GM12891 (cell line): ENCODE measurements around the gene CDC20B.
"Not testable (repeated sequence)": the region's sequence is repeated elsewhere in the genome, so short reads cannot be mapped to it uniquely, and the experiment has no call there.

Experiments used
- DNase-seq: peaks from one replicate; pipeline ENCODE4 v3.0.0; 2011; ENCODE audit warnings: low spot score; ENCODE audit not compliant: insufficient read length
- FAIRE-seq: peaks from 2 replicates; lab custom pipeline; 2011; peaks lifted over from hg19 to GRCh38; lab: Jason Lieb, UNC
- PAX5 ChIP-seq: IDR thresholded peaks from 2 replicates; pipeline ENCODE4 v1.6.1; 2011; ENCODE audit warnings: low read length, moderate library complexity, mild to moderate bottlenecking; ENCODE audit not compliant: insufficient read depth, severe bottlenecking
- POLR2A ChIP-seq: IDR thresholded peaks from 2 replicates; pipeline ENCODE4 v1.6.1; 2011; ENCODE audit warnings: low read depth, low read length, control low read depth
- POLR2AphosphoS5 ChIP-seq: IDR thresholded peaks from 2 replicates; pipeline ENCODE4 v1.6.1; 2011; ENCODE audit warnings: low read depth, low read length, control low read depth
- POU2F2 ChIP-seq: IDR thresholded peaks from 2 replicates; pipeline ENCODE4 v1.6.1; 2011; ENCODE audit warnings: low read depth, mild to moderate bottlenecking, control low read depth, low read length, moderate library complexity
- SPI1 ChIP-seq: IDR thresholded peaks from 2 replicates; pipeline ENCODE4 v1.6.1; 2011; ENCODE audit warnings: low read depth, low read length, control low read depth
- TAF1 ChIP-seq: IDR thresholded peaks from 2 replicates; pipeline ENCODE4 v1.6.1; 2011; ENCODE audit warnings: low read depth, low read length, control low read depth

CDC20B gene

DNA sequence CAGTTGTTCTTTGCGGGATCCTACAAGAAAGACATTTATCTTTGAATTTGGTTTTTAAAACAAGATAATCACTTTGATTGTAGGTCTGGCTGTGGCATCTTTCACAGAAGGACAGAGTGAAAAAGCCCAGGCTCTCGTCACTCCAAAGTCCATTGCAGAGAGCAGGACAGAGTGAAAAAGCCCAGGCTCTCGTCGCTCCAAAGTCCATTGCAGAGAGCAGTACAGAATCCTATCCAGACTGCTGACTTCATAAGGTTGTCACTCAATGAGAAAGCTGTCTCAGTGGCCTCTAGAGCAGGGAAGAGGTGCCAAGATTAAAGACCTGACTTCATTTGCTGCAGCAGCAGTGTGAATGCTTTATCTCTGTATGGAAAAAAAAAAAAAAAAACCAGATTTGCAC, 29.4 kb downstream of the CDC20B start:
- DNase-seq, result no peak
- TF ChIP-seq POU2F2, result no peak
- no peak for TF ChIP-seq TAF1
- TF ChIP-seq PAX5, result no peak
- TF ChIP-seq POLR2AphosphoS5, result no peak
- no peak for TF ChIP-seq SPI1
- TF ChIP-seq POLR2A, result no peak
- FAIRE-seq, result no peak

DNA sequence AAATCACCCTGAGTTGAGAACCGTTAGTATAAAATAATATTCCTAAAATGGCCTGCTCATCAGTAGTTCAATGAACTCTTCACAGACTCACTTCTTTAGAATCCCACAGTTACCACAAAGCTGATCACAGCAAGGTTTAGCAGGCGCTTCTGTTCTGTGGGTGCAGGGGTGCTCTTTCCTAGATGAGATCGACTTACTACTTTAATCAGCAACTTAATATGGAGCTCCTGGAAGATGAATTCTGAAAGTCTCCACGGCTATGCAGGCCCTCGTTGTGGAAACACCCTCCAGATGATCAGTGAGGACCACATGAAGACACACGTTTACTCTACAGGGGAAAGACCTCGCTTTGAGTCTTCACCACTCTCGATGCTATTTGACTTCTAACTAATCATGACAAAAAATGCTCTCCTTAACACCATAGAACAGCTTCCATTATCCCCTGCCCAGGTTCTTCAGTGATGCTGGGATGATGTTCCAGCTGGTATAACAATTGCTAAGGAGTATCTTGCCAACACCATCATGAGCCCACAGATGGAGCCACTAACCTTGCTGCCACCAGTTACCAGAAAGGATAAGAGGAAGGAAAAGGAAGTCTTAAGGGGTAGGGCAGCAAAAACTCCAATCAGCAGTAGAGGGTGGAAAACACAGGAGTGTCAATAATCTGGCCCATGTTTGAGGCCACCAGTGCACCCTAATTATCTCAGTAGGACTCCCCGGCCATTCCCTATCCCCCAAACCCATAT, 30.9 kb downstream of the CDC20B start:
- FAIRE-seq, result no peak
- TF ChIP-seq POU2F2 (no peak), POLR2AphosphoS5 (no peak), PAX5 (no peak), TAF1 (no peak), SPI1 (no peak), POLR2A (no peak)
- DNase-seq, result no peak

DNA sequence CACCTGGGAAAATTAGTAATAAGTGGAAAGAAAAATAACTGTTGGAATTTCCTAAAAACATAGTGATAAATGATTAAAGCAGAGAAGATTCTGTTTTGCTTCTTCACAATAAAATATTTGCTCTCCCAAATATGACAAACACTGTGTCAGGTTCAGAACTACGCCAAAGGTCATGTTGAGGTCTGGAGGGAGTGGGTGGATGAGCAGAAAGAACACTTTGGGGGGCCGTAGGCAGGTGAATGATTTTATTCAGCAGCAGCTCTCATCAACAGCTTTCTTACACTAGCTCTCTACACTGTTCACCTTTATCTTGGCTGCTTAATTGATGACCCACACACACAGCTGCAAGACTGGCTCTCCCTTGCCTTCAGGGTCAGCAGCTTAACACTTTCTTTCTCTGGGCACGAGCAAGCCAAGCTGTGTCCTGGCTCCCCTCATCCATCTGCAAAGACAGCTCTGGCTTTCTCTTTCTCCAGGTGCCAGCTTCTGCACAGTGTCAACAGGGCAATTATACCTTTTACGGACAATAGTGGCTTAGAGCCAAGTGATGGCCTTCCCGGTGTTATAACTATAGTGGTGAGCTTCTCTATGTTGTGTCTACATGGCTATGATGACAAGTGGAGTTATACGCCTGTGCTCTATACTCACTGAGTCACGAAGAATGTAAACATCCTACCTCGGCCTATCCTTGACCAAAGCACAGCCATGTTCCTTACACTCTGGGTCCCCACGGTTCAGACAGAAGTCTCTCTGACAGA, 31.9 kb downstream of the CDC20B start:
- FAIRE-seq (no peak), DNase-seq (no peak)
- no peak for TF ChIP-seq POLR2A
- TF ChIP-seq SPI1, result no peak
- no peak for TF ChIP-seq POU2F2
- no peak for TF ChIP-seq PAX5
- TF ChIP-seq TAF1, result no peak
- TF ChIP-seq POLR2AphosphoS5, result no peak

DNA sequence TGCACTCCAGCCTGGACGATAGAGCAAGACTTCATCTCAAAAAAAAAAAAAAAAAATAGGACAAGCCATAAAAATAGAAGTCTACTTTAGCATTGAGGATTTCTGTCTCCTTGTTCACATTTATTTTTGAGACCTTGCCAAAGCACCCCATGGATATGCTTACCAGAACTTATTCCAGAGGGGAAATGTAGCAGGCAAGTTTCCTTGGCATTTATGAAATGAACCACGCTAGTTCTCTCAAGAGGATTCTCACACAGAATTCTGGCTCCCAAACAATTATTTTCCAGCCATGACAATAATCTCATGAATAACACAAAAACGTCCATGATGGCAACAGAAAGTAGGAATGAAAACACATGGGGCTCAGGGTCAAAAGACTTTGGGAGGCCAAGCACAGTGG, 36.5 kb downstream of the CDC20B start:
- DNase-seq (no peak), FAIRE-seq (no peak)
- TF ChIP-seq POU2F2, result no peak
- TF ChIP-seq POLR2AphosphoS5, result no peak
- TF ChIP-seq POLR2A, result no peak
- no peak for TF ChIP-seq TAF1
- no peak for TF ChIP-seq PAX5
- no peak for TF ChIP-seq SPI1

DNA sequence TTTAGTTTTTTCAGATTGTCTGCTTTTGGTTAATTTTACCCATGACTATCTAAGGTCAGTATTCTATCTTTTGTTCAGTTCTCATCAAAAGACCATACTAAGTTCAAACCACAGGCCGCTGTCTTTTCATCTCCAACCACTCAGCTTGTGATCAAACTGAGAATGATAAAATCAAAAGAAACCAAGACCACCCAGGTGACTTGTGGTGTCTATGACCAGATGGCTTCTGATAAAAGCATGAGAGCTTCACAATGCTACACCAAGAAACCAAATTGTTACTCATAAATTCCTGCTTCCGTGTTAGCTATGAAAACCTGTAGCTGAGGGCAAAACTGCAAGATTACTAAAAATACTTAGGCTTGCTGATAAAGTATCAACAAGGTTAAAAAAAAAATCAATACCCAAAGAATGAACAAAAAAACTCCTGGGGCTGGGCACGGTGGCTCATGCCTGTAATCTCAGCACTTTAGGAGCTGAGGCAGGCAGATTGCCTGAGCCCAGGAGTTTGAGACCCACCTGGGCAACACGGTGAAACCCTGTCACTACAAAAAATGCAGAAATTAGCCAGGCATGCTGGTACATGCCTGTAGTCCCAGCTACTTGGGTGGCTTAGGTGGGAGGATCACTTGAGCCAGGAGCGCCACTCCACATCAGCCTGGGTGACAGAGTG, 38.8 kb downstream of the CDC20B start:
- FAIRE-seq (no peak), DNase-seq (no peak)
- TF ChIP-seq POU2F2 (no peak), PAX5 (no peak), POLR2A (no peak), POLR2AphosphoS5 (no peak)

DNA sequence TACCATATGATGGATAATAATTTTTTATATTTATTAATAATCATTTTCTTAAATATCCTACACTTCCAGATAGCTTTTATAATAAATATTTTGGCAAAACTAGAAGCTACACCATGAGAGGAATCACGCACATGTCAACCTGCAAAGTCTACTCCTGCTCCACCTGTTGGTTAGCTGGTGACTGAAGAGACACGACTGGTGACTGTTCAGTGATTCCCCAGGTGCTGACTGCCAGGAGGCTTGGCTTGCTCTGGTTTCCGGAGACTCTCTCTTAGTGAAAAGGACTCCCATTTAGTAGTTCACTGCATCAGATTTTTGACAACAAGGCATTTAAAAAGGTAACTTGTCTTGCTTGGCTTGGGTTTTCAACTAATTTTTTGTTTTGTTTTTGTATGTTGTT, 49.6 kb downstream of the CDC20B start:
- no peak for TF ChIP-seq PAX5
- no peak for DNase-seq
- no peak for FAIRE-seq

GRCh38 chr5:55114061-55114460, 58.9 kb downstream of the CDC20B start:
- no peak for FAIRE-seq
- DNase-seq, result no peak
- no peak for TF ChIP-seq TAF1

DNA sequence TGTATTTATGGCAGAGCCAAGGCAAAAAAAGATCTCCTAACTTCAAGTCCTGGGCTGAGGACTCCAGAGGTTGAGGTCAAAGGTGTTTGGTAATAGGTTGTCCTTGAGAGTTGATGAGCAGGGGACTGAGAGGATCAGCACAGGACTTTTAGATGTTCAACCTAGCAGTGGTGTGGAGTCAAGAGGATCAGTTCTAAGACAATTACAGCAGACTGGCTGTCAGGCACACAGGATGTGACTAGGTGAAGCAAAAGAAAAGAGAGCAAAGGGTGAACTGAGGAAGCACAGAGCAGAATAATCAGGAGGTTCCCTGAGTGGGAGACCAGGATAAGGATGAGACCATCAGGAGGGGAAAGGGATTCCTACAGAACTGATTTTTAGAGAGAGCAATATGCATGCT, 59.6 kb downstream of the CDC20B start:
- FAIRE-seq, result no peak
- TF ChIP-seq SPI1, result no peak
- TF ChIP-seq POLR2AphosphoS5, result no peak
- no peak for TF ChIP-seq POLR2A
- no peak for TF ChIP-seq POU2F2
- TF ChIP-seq PAX5, result no peak
- no peak for TF ChIP-seq TAF1
- DNase-seq, result no peak

- no peak for DNase-seq
- no peak for FAIRE-seq
- no peak for TF ChIP-seq TAF1
- no peak for TF ChIP-seq POLR2AphosphoS5
- no peak for TF ChIP-seq PAX5
- TF ChIP-seq POLR2A, result no peak
- no peak for TF ChIP-seq SPI1
- no peak for TF ChIP-seq POU2F2
These were observed 62.8 kb downstream of the CDC20B start for GRCh38 chr5:55110217-55110616.

- TF ChIP-seq POLR2AphosphoS5, result no peak
- no peak for TF ChIP-seq SPI1
- TF ChIP-seq POLR2A, result no peak
- no peak for TF ChIP-seq POU2F2
- TF ChIP-seq TAF1, result no peak
- TF ChIP-seq PAX5, result no peak
- FAIRE-seq (no peak), DNase-seq (no peak)
These were observed 64.3 kb downstream of the CDC20B start for GRCh38 chr5:55108661-55109060.

DNA sequence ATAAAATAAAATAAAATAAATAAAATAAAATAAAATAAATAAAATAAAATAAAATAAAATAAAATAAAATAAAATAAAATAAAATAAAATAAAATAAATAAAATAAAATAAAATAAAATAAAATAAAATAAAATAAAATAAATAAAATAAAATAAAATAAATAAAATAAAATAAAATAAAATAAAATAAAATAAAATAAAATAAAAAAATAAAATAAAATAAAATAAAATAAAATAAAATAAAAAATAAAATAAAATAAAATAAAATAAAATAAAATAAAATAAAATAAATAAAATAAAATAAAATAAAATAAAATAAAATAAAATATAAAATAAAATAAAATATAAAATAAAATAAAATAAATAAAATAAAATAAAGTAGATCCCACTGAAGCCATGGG, 67.0 kb downstream of the CDC20B start:
- not testable (repeated sequence) for FAIRE-seq, DNase-seq
